KBM-7 (cell line): ENCODE results near the gene TRAPPC4.
"Not testable (repeated sequence)": the region's sequence is repeated elsewhere in the genome, so short reads cannot be mapped to it uniquely, and the experiment has no call there.

Experiments
- DNase-seq: peaks from one replicate; pipeline ENCODE4 v3.0.0-alpha.2; 2015
- in situ Hi-C: fragments of 300-500 bp; cut with MboI; formaldehyde crosslinking; loops from 2 replicates; pipeline ENCODE4 v1.14.3; 2020; ENCODE audit warnings: low sequenced_read_pairs, low pct_unique_long_range_greater_than_20kb, mixed read lengths

Gene TRAPPC4

GRCh38 chr11:119011476-119012053 is 7.0 kb upstream of the TRAPPC4 start:
- no peak for DNase-seq
- in situ Hi-C loops = no loop called here

GRCh38 chr11:119012629-119013170 is 5.9 kb upstream of the TRAPPC4 start:
- DNase-seq = no peak
- in situ Hi-C loops = no loop called here

GRCh38 chr11:119014209-119014924 is 4.2 kb upstream of the TRAPPC4 start:
- no peak for DNase-seq
- in situ Hi-C loops = no loop called here

GRCh38 chr11:119015054-119015611 is 3.4 kb upstream of the TRAPPC4 start:
- DNase-seq = no peak
- in situ Hi-C loops = no loop called here

- no peak for DNase-seq
- in situ Hi-C loops = no loop called here
Measured at GRCh38 chr11:119016216-119017009, 2.2 kb upstream of the TRAPPC4 start.

- DNase-seq, in situ Hi-C loops: not testable (repeated sequence)
Measured at GRCh38 chr11:119017377-119017776, 1.2 kb upstream of the TRAPPC4 start.

GRCh38 chr11:119019996-119020395 is 1.4 kb downstream of the TRAPPC4 start:
- in situ Hi-C loops = no loop called here
- DNase-seq = no peak

GRCh38 chr11:119021631-119022030 is 3.1 kb downstream of the TRAPPC4 start:
- DNase-seq = no peak
- in situ Hi-C loops = no loop called here

- in situ Hi-C loops = no loop called here
Measured at GRCh38 chr11:119023741-119024140, 5.2 kb downstream of the TRAPPC4 start.

GRCh38 chr11:119024430-119025098 is 6.0 kb downstream of the TRAPPC4 start:
- in situ Hi-C loops = no loop called here
- no peak for DNase-seq

More at GRCh38 chr11:119023741-119024140, 5.2 kb downstream of the TRAPPC4 start:
- DNase-seq = no peak

- in situ Hi-C loops = no loop called here
Measured at GRCh38 chr11:119025099-119025473, 6.5 kb downstream of the TRAPPC4 start.

GRCh38 chr11:119025541-119025940 is 7.0 kb downstream of the TRAPPC4 start:
- DNase-seq = no peak
- in situ Hi-C loops = no loop called here

More at GRCh38 chr11:119025099-119025473, 6.5 kb downstream of the TRAPPC4 start:
- no peak for DNase-seq

GRCh38 chr11:119025978-119026766 is 7.6 kb downstream of the TRAPPC4 start:
- DNase-seq = no peak
- in situ Hi-C loops = no loop called here

- in situ Hi-C loops = no loop called here
- no peak for DNase-seq
Measured at GRCh38 chr11:119026970-119027369, 8.4 kb downstream of the TRAPPC4 start.

GRCh38 chr11:119027561-119028345 is 9.2 kb downstream of the TRAPPC4 start:
- DNase-seq = no peak
- in situ Hi-C loops = no loop called here

GRCh38 chr11:119028346-119029068 is 9.9 kb downstream of the TRAPPC4 start:
- DNase-seq = no peak
- in situ Hi-C loops = no loop called here

- in situ Hi-C loops = no loop called here
- no peak for DNase-seq
Measured at GRCh38 chr11:119029069-119029339, 10.4 kb downstream of the TRAPPC4 start.
